ENCODE results near the gene EML6.

- TF ChIP-seq POLR2AphosphoS5 (IDR thresholded peaks at IDR 0.05; ENCODE audit: low read depth, low read length) (no peak), REST (IDR thresholded peaks at IDR 0.05; ENCODE audit: insufficient read depth in 1 of 2, low read depth in 2 of 2, low read length in 2 of 2) (no peak), TAF1 (IDR thresholded peaks at IDR 0.05; ENCODE audit: borderline replicate concordance, insufficient read depth, low read length) (no peak)
These were observed 184.2 kb downstream of the EML6 start for GRCh38 chr2:54907663-54908062.
